Activated naive CD4-positive, alpha-beta T cell treated with anti-CD3 and anti-CD28 coated beads for 36 hours (primary cell): ENCODE measurements around the gene IGFBPL1. TPM values are rescaled to one million over a fixed set of nuclear protein-coding genes. Genes with fewer than 3 reads are reported as not detected.

Experiments used
- CTCF ChIA-PET: fragments of 350-600 bp; sonication (Branson Sonifier 250); formaldehyde crosslinking; loops from one replicate; lab custom pipeline; 2021; ENCODE audit warnings: antibody characterized with exemption; lab: Charles Lee
- DNase-seq: peaks from one replicate; pipeline ENCODE4 v3.0.0-alpha.2; 2020
- H3K27ac Mint-ChIP-seq: one replicate; pipeline ENCODE4 v1.8.0; 2021; ENCODE audit warnings: mild to moderate bottlenecking, mixed read lengths
- H3K27me3 Mint-ChIP-seq: one replicate; pipeline ENCODE4 v1.8.0; 2021; ENCODE audit warnings: low read depth, mixed read lengths
- H3K36me3 Mint-ChIP-seq: one replicate; pipeline ENCODE4 v1.8.0; 2021; ENCODE audit warnings: low read depth, mixed read lengths
- H3K4me1 Mint-ChIP-seq: one replicate; pipeline ENCODE4 v1.8.0; 2021; ENCODE audit warnings: low read depth, mixed read lengths
- H3K4me3 Mint-ChIP-seq: one replicate; pipeline ENCODE4 v1.8.0; 2021; ENCODE audit warnings: mild to moderate bottlenecking, moderate library complexity, mixed read lengths
- H3K9me3 Mint-ChIP-seq: one replicate; pipeline ENCODE4 v1.8.0; 2021; ENCODE audit warnings: mixed read lengths
- intact Hi-C: fragments of 100-400 bp; cut with micrococcal nuclease; formaldehyde crosslinking; loops from one replicate; pipeline ENCODE4 v1.15.1; 2023
- total RNA-seq, 2 experiments: library from RNA; stranded (reverse); gene quantifications; one replicate each; pipeline ENCODE4 v1.2.3, GENCODE V29; 2021

The IGFBPL1 gene
- total RNA-seq, 2 experiments from 2014 or later: 0.20 to 0.26 TPM

DNA sequence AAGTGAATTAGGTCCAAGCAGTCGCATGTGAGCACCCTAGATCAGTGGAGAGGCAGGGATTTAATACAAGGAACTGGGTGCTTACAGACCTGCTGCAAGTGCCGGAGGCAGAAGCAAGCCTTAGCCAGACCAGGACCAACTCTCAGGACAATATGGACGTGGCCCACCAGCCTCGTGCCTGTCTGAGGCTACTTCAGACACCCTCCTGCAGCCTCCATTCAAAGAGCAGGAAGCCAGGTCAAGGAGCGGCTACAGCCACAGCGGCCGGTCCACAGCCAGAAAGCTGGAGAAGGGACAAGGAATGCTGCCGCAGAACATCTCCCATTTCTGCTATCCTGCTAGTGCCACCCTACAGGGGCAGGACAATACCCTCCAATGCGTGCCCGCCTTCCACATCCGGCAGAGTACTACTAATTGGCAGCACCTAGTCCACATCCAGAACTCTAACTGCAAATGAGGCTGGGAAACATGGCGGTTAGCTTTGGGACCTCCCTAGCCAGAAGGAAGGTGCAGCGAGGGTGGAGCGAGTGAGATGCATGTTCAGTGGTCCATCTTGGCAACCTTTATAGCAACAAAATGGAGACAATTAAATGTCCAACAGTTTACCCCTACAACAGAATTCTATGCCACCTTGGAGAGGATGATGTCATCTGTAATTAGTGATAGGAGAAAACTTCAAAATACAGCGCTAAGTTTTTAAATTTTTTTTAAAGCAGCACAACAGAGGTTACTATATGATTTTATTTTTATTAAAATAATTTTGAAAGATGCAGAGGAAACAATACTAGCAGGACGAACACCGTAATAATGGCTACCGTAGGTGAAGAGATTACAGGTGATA lies 32.8 kb downstream of the IGFBPL1 start:
- peaks cover 2% of the 10 kb centered on the region for H3K9me3 Mint-ChIP-seq
- intact Hi-C loops: loop anchor here (5.0 kb wide), 1 partner anchor 489 kb away; the partner anchor contains the start of gene SLC25A51
- H3K4me3 Mint-ChIP-seq: peak overlapping the region; percentile 89
- H3K27me3 Mint-ChIP-seq: peaks cover 9% of the 10 kb centered on the region
- no peak for DNase-seq
- H3K27ac Mint-ChIP-seq: no peak overlapping the region
- peaks cover 13% of the 10 kb centered on the region for H3K4me1 Mint-ChIP-seq
- peaks cover 21% of the 10 kb centered on the region for H3K36me3 Mint-ChIP-seq
- CTCF ChIA-PET: no interaction called here

DNA sequence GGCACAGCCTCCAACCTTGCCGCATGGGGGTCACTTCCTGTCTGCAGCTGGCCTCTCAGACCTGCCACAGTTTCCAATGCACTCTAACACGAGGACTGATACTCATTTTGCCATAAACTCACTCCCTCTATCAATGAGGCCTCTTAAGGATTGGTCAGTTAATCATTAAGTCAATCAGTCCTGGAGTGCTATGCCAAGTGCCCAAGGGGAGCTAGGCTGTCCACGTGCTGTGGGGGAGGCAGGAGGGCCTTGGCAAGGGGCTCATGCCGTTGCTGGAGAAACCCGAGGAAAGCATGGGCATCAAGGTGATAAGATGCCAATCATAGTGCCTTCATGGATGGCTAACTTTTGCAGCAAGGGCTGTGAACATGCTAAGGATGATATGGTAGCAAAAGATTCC lies 33.4 kb downstream of the IGFBPL1 start:
- Mint-ChIP-seq H3K4me3 (no peak overlapping the region), H3K4me1 (peaks cover 13% of the 10 kb centered on the region), H3K36me3 (peaks cover 15% of the 10 kb centered on the region), H3K27ac (no peak overlapping the region), H3K9me3 (no peaks in the 10 kb centered on the region), H3K27me3 (peaks cover 9% of the 10 kb centered on the region)
- no peak for DNase-seq
- CTCF ChIA-PET: no interaction called here
- intact Hi-C loops: loop anchor here (5.0 kb wide), 1 partner anchor 489 kb away; the partner anchor contains the start of gene SLC25A51

DNA sequence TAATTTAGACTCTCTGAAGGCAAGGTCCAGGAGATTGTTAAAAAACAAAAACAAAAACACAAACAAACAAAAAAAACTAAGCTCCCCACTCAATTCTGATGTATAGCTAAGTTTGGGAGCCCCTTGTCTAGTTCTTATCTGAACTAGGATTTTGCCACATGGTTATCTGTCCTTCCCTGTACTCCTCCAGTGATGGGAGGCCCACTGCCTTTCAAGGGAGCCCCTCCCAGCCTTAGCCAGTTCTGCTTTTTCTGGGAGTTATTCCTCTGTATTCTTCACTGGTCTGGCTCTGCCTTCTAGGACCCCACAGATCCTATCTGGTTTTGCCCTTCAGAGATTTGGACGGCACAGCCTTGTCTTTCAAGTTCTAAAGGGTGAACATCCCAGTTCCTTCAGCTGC lies 33.8 kb downstream of the IGFBPL1 start:
- H3K4me1 Mint-ChIP-seq: peaks cover 13% of the 10 kb centered on the region
- no peak for DNase-seq
- intact Hi-C loops: loop anchor here (5.0 kb wide), 1 partner anchor 488 kb away; the partner anchor contains the start of gene SLC25A51
- no peaks in the 10 kb centered on the region for H3K9me3 Mint-ChIP-seq
- H3K36me3 Mint-ChIP-seq: peaks cover 11% of the 10 kb centered on the region
- H3K27ac Mint-ChIP-seq: no peak overlapping the region
- CTCF ChIA-PET: no interaction called here
- H3K27me3 Mint-ChIP-seq: peaks cover 9% of the 10 kb centered on the region
- H3K4me3 Mint-ChIP-seq: no peak overlapping the region

DNA sequence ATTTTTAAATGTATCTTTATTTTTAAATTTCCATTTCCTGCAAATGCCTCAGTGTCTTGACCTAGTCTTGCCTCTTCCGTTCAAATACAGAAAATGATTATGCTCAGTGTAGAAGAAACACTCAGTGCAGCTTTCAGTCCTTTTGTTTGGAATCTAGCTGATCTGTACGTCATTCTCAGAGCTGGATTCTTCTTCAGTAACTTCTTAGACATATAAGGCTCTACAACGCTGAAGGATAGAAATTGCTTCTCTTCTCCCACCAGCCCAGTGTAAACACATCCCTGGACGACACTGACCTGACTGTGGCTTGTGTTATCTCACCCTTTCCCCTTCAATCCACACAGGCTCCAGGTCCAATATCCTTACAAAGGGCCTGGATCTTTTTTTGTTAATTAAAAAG lies 34.9 kb downstream of the IGFBPL1 start:
- peaks cover 9% of the 10 kb centered on the region for H3K27me3 Mint-ChIP-seq
- no peak overlapping the region for H3K4me3 Mint-ChIP-seq
- no peak overlapping the region for H3K27ac Mint-ChIP-seq
- peaks cover 13% of the 10 kb centered on the region for H3K4me1 Mint-ChIP-seq
- intact Hi-C loops: no loop called here
- no peak for DNase-seq
- peaks cover under 1% of the 10 kb centered on the region for H3K36me3 Mint-ChIP-seq
- CTCF ChIA-PET: interaction anchor here (0.8 kb wide), 1 partner anchor 301 kb away, joined by 3 read pairs; no protein-coding TSS in a partner anchor
- H3K9me3 Mint-ChIP-seq: peaks cover 2% of the 10 kb centered on the region

DNA sequence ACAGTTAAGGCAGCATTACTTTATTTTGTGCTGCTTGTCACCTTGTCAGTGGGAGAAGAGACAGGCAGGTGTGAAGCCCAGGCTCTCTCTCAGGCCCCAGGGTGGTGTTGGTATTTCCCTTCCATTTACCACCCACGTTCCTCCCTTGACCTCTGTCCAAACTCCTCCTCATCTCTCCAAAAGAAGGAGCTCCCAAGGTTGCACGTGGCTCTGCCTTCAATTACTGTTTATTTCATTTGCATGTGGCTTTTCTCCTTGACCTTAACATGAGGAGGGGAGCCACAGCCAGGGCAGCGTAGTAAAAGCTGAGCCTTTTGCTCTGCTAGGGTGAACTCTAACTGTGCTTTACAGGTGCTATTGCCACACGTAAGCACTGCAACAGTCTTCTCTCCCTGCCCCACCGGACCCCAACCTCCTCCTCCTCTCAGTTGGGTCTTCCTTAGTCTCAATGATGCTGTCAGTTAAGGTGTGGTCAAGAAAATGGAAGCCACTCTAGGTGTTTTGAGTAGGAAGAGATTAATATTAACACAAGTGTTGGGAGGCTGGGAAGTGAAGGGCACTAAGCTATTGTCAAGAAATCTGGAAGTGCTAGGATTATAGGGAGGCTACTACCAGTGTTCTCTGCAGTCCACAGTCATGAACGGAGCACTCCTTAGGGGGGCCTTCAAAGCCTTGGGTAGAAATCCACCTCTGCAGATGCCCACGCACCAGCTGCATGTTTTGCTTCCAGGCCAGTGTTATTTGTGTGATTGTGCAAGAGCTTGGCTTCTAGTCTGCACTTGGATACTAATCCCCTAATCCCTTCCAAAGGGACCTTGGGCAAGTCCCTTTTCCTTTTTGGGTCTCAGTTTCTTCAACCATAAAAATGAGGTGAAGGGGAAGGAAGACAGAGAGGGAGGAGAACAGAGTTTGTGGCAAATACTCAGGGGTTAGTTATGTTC lies 35.7 kb downstream of the IGFBPL1 start:
- Mint-ChIP-seq H3K4me1 (peaks cover 9% of the 10 kb centered on the region), H3K4me3 (no peak overlapping the region), H3K36me3 (no peaks in the 10 kb centered on the region), H3K27me3 (peaks cover 12% of the 10 kb centered on the region), H3K27ac (no peak overlapping the region), H3K9me3 (peaks cover 2% of the 10 kb centered on the region)
- DNase-seq: no peak
- intact Hi-C loops: no loop called here
- CTCF ChIA-PET: no interaction called here

DNA sequence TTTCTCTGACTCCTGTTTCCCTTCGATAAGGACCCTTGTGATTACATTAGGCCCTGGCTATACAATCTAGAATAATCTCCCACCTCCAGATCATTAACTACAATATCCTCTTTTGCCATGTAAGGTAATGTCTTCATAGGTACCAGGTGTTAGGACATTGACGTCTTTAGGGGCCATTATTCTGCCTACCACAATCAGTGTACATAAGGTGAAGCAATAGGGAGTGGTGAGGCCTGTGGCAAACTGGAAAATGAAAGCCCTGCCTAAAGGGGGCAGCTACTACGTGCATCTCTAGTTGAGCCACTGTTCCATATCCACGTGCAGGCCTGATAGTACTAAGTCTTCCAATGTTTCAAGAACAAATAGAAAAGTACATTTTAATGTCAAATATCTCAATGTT lies 36.5 kb downstream of the IGFBPL1 start:
- no peak overlapping the region for H3K4me3 Mint-ChIP-seq
- no peak for DNase-seq
- H3K27ac Mint-ChIP-seq: no peak overlapping the region
- H3K27me3 Mint-ChIP-seq: peaks cover 12% of the 10 kb centered on the region
- intact Hi-C loops: no loop called here
- CTCF ChIA-PET: no interaction called here
- H3K9me3 Mint-ChIP-seq: peaks cover 2% of the 10 kb centered on the region
- H3K4me1 Mint-ChIP-seq: peaks cover 4% of the 10 kb centered on the region
- no peaks in the 10 kb centered on the region for H3K36me3 Mint-ChIP-seq

DNA sequence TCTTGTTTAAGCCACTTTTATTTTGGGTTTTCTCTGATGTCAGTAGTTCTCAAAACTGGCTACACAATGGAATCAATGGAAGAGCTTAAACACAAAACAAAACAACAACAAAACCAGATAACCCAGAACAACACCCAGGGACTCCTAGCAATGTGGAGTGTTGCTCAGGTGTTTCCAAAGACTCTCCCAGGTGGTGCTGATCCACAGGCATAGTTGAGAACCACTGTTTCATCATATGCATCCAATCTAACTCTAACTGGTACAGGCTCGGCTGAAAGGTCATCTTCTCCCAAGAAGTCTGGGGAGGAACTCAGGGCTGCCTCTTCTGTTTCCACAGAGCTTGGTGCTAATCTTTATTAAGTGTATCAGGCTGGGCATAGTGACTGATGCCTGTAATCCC lies 37.2 kb downstream of the IGFBPL1 start:
- peaks cover 2% of the 10 kb centered on the region for H3K9me3 Mint-ChIP-seq
- peaks cover 10% of the 10 kb centered on the region for H3K27me3 Mint-ChIP-seq
- CTCF ChIA-PET: no interaction called here
- intact Hi-C loops: no loop called here
- no peak overlapping the region for H3K27ac Mint-ChIP-seq
- DNase-seq: no peak
- H3K4me1 Mint-ChIP-seq: peaks cover 1% of the 10 kb centered on the region
- H3K4me3 Mint-ChIP-seq: no peak overlapping the region
- H3K36me3 Mint-ChIP-seq: no peaks in the 10 kb centered on the region

DNA sequence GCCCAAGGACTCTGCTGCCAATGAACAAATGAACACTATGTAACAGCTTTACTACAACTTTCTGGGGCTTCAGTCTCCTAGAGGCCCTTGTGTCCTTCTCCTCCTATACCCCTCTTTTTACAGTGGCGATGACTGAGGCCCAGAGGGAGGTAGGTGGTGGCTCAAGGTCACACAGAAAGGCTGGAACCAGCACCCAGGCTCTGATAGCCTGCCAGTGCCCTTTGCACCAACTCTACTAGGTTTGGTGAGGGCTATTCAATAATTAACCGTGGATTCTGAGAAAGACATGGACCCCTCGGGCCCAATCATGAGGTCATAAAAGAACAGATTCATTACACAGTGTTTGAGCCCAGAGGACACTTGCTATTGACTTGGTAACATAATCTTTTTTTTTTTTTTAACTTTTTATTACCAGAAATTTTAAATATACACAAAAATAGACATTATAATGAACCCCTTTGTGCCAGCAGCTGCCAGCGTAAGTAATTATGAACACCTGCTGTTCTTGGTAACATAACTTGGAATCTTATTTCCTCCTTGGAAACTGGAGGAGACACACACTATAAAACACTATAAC lies 37.8 kb downstream of the IGFBPL1 start:
- Mint-ChIP-seq H3K27me3 (peaks cover 6% of the 10 kb centered on the region), H3K4me3 (no peak overlapping the region), H3K9me3 (peaks cover 2% of the 10 kb centered on the region), H3K36me3 (no peaks in the 10 kb centered on the region), H3K4me1 (no peaks in the 10 kb centered on the region), H3K27ac (no peak overlapping the region)
- DNase-seq: no peak
- intact Hi-C loops: no loop called here
- CTCF ChIA-PET: no interaction called here

DNA sequence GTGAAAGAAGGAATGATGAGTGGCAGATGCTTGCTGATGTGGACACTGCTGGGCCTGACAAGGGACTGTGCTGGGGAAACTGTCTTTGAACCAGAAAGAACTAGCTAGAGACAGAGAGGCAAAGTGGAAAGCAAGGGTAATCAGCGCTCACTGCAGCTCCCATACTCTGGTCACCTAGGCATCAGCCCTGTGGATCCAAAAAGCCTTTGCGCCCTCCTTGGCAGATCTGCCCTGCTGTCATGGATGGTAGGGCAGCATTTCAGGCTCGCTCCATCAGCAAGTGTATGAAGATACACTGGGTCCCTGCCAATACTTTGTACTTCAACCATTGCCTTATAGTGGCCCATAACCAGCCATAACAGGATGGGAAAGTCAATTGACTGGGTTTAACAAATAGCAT lies 38.4 kb downstream of the IGFBPL1 start:
- H3K27ac Mint-ChIP-seq: no peak overlapping the region
- H3K9me3 Mint-ChIP-seq: peaks cover 2% of the 10 kb centered on the region
- DNase-seq: no peak
- CTCF ChIA-PET: interaction anchor here (1.0 kb wide), 1 partner anchor 14 kb away, joined by 3 read pairs; no protein-coding TSS in a partner anchor
- H3K4me3 Mint-ChIP-seq: no peak overlapping the region
- H3K4me1 Mint-ChIP-seq: no peaks in the 10 kb centered on the region
- H3K36me3 Mint-ChIP-seq: no peaks in the 10 kb centered on the region
- peaks cover 4% of the 10 kb centered on the region for H3K27me3 Mint-ChIP-seq
- intact Hi-C loops: no loop called here

DNA sequence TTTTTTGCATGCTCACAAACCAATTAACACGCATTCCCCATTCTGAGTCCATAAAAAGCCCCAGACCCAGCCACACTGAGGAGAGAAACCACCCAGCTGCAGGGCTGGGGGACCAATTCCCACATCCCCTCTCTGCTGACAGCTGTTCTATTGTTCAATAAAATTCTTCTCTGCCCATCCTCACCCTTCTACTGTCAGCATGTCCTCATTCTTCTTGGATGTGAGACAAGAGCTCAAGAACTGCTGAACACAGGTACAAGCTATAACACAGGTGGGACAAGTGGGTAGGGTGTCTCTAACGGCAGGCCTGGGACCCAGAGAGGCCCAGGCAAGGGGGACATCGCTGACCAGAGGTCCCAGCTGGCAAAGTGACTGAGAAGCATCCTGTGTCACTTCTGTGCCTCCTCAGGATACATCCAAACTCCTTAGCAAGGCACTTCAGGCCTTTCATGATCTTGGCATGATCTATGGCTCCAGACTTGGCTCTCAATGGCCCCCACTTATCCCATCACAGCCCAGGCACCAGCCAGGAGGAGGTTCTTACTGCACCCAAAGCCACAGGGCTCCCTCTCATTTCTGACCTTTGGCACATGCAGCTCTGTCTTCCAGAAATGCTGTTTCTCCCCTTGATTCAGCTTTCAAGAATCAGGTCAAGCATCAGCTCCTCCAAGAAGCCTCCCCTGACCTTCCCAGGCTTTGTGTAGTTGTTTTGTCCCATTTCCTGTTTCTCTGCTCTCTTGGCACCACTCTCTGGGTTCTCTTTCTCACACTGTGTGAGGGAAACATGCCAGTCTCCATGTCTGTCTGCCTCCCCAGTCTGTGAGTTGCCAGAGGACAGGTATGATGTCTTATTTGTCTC lies 39.0 kb downstream of the IGFBPL1 start:
- Mint-ChIP-seq H3K4me1 (no peaks in the 10 kb centered on the region), H3K36me3 (no peaks in the 10 kb centered on the region), H3K4me3 (no peak overlapping the region), H3K27ac (no peak overlapping the region), H3K9me3 (peaks cover 2% of the 10 kb centered on the region), H3K27me3 (peaks cover 2% of the 10 kb centered on the region)
- intact Hi-C loops: no loop called here
- CTCF ChIA-PET: interaction anchor here (1.0 kb wide), 1 partner anchor 15 kb away, joined by 3 read pairs; no protein-coding TSS in a partner anchor
- DNase-seq: no peak

DNA sequence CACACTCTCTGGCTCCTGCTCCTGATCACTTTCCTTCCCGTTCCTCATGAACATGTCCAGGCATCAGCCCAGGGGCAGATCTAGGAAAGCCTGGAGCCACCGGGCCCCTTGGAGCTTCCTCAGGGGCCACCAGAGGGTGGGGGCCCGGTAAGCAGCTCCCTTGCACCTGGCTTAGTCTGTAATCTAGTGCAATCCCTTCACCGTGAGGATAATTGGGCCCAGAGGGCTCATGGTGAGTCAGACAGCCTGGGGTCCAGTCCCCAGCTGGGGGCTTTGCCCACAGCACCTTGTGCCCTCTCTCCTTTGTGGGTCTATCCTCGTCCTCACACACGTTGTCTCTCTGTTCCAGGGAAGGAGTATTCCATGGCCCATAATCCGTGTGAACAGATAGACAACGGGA lies 42.1 kb downstream of the IGFBPL1 start:
- peaks cover 2% of the 10 kb centered on the region for H3K27me3 Mint-ChIP-seq
- CTCF ChIA-PET: no interaction called here
- H3K4me1 Mint-ChIP-seq: no peaks in the 10 kb centered on the region
- H3K36me3 Mint-ChIP-seq: no peaks in the 10 kb centered on the region
- H3K4me3 Mint-ChIP-seq: no peak overlapping the region
- no peak for DNase-seq
- intact Hi-C loops: no loop called here
- H3K27ac Mint-ChIP-seq: no peak overlapping the region
- peaks cover 2% of the 10 kb centered on the region for H3K9me3 Mint-ChIP-seq
